A549 (cell line): Measurements from ENCODE around the gene CPLX4. TPM values are rescaled to one million over a fixed set of nuclear protein-coding genes. Genes with fewer than 3 reads are reported as not detected.

Experiments
- ATAC-seq, 2 experiments: fragments of 200-7000 bp in 1 of 2; fragments of >200 bp in 1 of 2; cut with Nextera tagmentation in 1 of 2; cut with Tn5 transposase in 1 of 2; 3 replicates each; pipeline versions ENCODE4 v1.8.0 to v1.9.1; 2018 to 2020; ENCODE audit warnings: mild to moderate bottlenecking in 1 of 2, moderate library complexity in 1 of 2
- CTCF ChIA-PET: fragments of 300-600 bp; sonication (Branson Sonifier 250); formaldehyde crosslinking; extraction: SDS; loops from one replicate; lab custom pipeline; 2021; ENCODE audit warnings: antibody characterized with exemption, inconsistent platforms; lab: Yijun Ruan, JAX
- POLR2A ChIA-PET: fragments of 350-600 bp; formaldehyde crosslinking; extraction: SDS; loops from one replicate; lab custom pipeline; 2021; ENCODE audit warnings: antibody characterized with exemption, inconsistent platforms; lab: Yijun Ruan, JAX
- DNase-seq, 2 experiments: peaks; one replicate each; pipeline versions ENCODE4 v3.0.0 to v3.0.0-alpha.2; 2011 to 2016; ENCODE audit warnings: low read depth in 1 of 2, low spot score in 1 of 2
- FAIRE-seq: peaks from 2 replicates; lab custom pipeline; 2011; peaks lifted over from hg19 to GRCh38; lab: Jason Lieb, UNC
- H3K27ac ChIP-seq, 2 experiments: fragments of >200 bp; sonication (Bioruptor Twin); formaldehyde crosslinking; 3 replicates each; pipeline ENCODE4 v1.5.1; 2016 to 2017
- H3K4me1 ChIP-seq: fragments of >200 bp; sonication (Bioruptor Twin); formaldehyde crosslinking; 3 replicates; pipeline ENCODE4 v1.6.1; 2016
- H3K4me2 ChIP-seq: fragments of >200 bp; sonication (Bioruptor Twin); formaldehyde crosslinking; 3 replicates; pipeline ENCODE4 v1.6.1; 2016
- H3K4me3 ChIP-seq: fragments of >200 bp; sonication (Bioruptor Twin); formaldehyde crosslinking; 3 replicates; pipeline ENCODE4 v1.5.1; 2016
- H3K9me3 ChIP-seq: fragments of >200 bp; sonication (Bioruptor Twin); formaldehyde crosslinking; 3 replicates; pipeline ENCODE4 v1.6.1; 2016
- ATOH8 ChIP-seq: fragments of 250-450 bp; sonication (Bioruptor Pico); IDR thresholded peaks from 2 replicates; pipeline ENCODE4 v1.5.0; 2020; ENCODE audit warnings: low read depth, mild to moderate bottlenecking, moderate library complexity
- BCL3 ChIP-seq: fragments of >200 bp; sonication (Bioruptor Twin); formaldehyde crosslinking; IDR thresholded peaks from 3 replicates; pipeline ENCODE4 v1.6.1; 2016
- BHLHE40 ChIP-seq: IDR thresholded peaks from 2 replicates; pipeline ENCODE4 v1.6.1; 2012; ENCODE audit warnings: low read depth, low read length, inconsistent platforms
- CBX8 ChIP-seq: fragments of 200-600 bp; sonication (generic); IDR thresholded peaks from 2 replicates; pipeline ENCODE4 v1.6.1; 2016
- CEBPB ChIP-seq, 2 experiments: fragments of >200 bp in 1 of 2; sonication (Bioruptor Twin) in 1 of 2; formaldehyde crosslinking in 1 of 2; IDR thresholded peaks; 2 replicates each; pipeline ENCODE4 v1.6.1; 2012 to 2016
- E2F6 ChIP-seq: IDR thresholded peaks from 2 replicates; pipeline ENCODE4 v1.6.1; 2012; ENCODE audit warnings: low read depth, borderline replicate concordance
- EHF ChIP-seq: fragments of 250-450 bp; sonication (Bioruptor Pico); IDR thresholded peaks from 2 replicates; pipeline ENCODE4 v1.5.0; 2020; ENCODE audit warnings: mild to moderate bottlenecking
- EHMT2 ChIP-seq: fragments of 200-600 bp; sonication (generic); IDR thresholded peaks from 2 replicates; pipeline ENCODE4 v1.6.1; 2016; ENCODE audit warnings: antibody characterized with exemption, low read depth, mild to moderate bottlenecking, moderate library complexity
- ELK1 ChIP-seq: fragments of 150-350 bp; IDR thresholded peaks from 2 replicates; pipeline ENCODE4 v1.6.1; 2014; ENCODE audit warnings: low read depth, mild to moderate bottlenecking, low read length
- FOXS1 ChIP-seq: fragments of 250-450 bp; sonication (Bioruptor Pico); IDR thresholded peaks from 2 replicates; pipeline ENCODE4 v1.5.0; 2020; ENCODE audit warnings: mild to moderate bottlenecking, moderate library complexity
- HES2 ChIP-seq: fragments of >200 bp; sonication (Bioruptor Twin); formaldehyde crosslinking; IDR thresholded peaks from 2 replicates; pipeline ENCODE4 v1.6.1; 2016
- HMGXB4 ChIP-seq: fragments of 250-450 bp; sonication (Bioruptor Pico); IDR thresholded peaks from 2 replicates; pipeline ENCODE4 v1.5.0; 2021; ENCODE audit warnings: mild to moderate bottlenecking, moderate library complexity, borderline replicate concordance
- HOXA7 ChIP-seq: fragments of 250-450 bp; sonication (Bioruptor Pico); IDR thresholded peaks from 2 replicates; pipeline ENCODE4 v1.5.0; 2020; ENCODE audit warnings: mild to moderate bottlenecking, moderate library complexity
- HOXB5 ChIP-seq: fragments of 250-450 bp; sonication (Bioruptor Pico); IDR thresholded peaks from 2 replicates; pipeline ENCODE4 v1.5.0; 2020; ENCODE audit warnings: mild to moderate bottlenecking, moderate library complexity
- MAX ChIP-seq: IDR thresholded peaks from 2 replicates; pipeline ENCODE4 v1.6.1; 2012
- MAZ ChIP-seq: fragments of 150-350 bp; IDR thresholded peaks from 2 replicates; pipeline ENCODE4 v1.6.1; 2014; ENCODE audit warnings: antibody characterized with exemption, low read depth, low read length, borderline replicate concordance
- MYC ChIP-seq: IDR thresholded peaks from 2 replicates; pipeline ENCODE4 v1.6.1; 2012; ENCODE audit warnings: mild to moderate bottlenecking, inconsistent platforms, low read length, improper control_type of control experiment, borderline replicate concordance
- PBX3 ChIP-seq: IDR thresholded peaks from 2 replicates; pipeline ENCODE4 v1.6.1; 2012
- SMC3 ChIP-seq: fragments of >200 bp; sonication (Bioruptor Twin); formaldehyde crosslinking; IDR thresholded peaks from 3 replicates; pipeline ENCODE4 v1.6.1; 2018; ENCODE audit warnings: inconsistent platforms
- SREBF2 ChIP-seq: fragments of 450-650 bp; IDR thresholded peaks from 2 replicates; pipeline ENCODE4 v1.6.1; 2014; ENCODE audit warnings: mild to moderate bottlenecking, moderate library complexity
- WGBS: methylation state at CpG from one replicate; pipeline ENCODE4 v1.1.6; 2017; ENCODE audit errors: missing lambda C conversion rate; 5-methylcytosine and 5-hydroxymethylcytosine counted together
- polyA plus RNA-seq, 4 experiments: library from polyadenylated mRNA; depleted of rRNA in 3 of 4; stranded (reverse); fragments of >200 nt; fragmentation: RNase III in 1 of 4; extraction: RNeasy Plus Mini Kit Qiagen cat#74134 plus additional on column Dnase treatment in 1 of 4; gene quantifications; 2 replicates in 3 of 4; 3 replicates in 1 of 4; pipeline ENCODE4 v1.2.3, GENCODE V29; 2011 to 2017

Gene CPLX4
- polyA plus RNA-seq, 2 of the 4 experiments (the other 2 are of a cell fraction), result not detected

- TF ChIP-seq BCL3 (no peak), CEBPB (IDR thresholded peaks at IDR 0.05) (no peak), ELK1 (no peak), FOXS1 (CRISPR knock-in tag) (no peak), PBX3 (no peak), MYC (no peak), SMC3 (no peak), CBX8 (no peak)
Observed at GRCh38 chr18:59274533-59274928, 43.9 kb downstream of the CPLX4 start (continued).

- CTCF ChIA-PET, result interaction anchor here (1.4 kb wide), 1 partner anchor 203 kb away, joined by 6 read pairs; no protein-coding TSS in a partner anchor
- no peak for DNase-seq
- WGBS, result 65% methylated on average over 32 of the region's 48 CpGs
- TF ChIP-seq BHLHE40 (no peak), EHMT2 (no peak), HES2 (no peak), MAX (no peak), E2F6 (no peak), CEBPB (IDR thresholded peaks at IDR 0.05) (no peak), HOXA7 (CRISPR knock-in tag) (no peak), ATOH8 (CRISPR knock-in tag) (no peak), HMGXB4 (CRISPR knock-in tag) (no peak), SREBF2 (no peak), HOXB5 (CRISPR knock-in tag) (no peak), EHF (no peak), MAZ (no peak)
- POLR2A ChIA-PET, result no interaction called here
- Histone ChIP-seq H3K4me3 (peak overlapping the region; percentile 38; the same call in 2 of the 3 replicates), H3K27ac (no peak overlapping the region), H3K4me2 (peak overlapping the region; percentile 61), H3K9me3 (no peaks in the 10 kb centered on the region), H3K4me1 (no peaks in the 10 kb centered on the region)
- no peak for ATAC-seq
- no peak for FAIRE-seq
Observed at GRCh38 chr18:59273759-59274532, 44.5 kb downstream of the CPLX4 start.
